ENCODE measurements around the gene DNAH3. TPM values are rescaled to one million over a fixed set of nuclear protein-coding genes. Genes with fewer than 3 reads are reported as not detected.
"Not testable (repeated sequence)": the region's sequence is repeated elsewhere in the genome, so short reads cannot be mapped to it uniquely, and the experiment has no call there.

Gene DNAH3
- not detected in 2 replicates for total RNA-seq (2014; rRNA removed; shearing (Covaris generic))

GRCh38 chr16:21150375-21151001 lies at the start of gene DNAH3:
DNAH3 (minus strand) TSS chr16:21150846; CDS start chr16:21150319, 527 bp downstream.
- in situ Hi-C loops (cut with HindIII; ENCODE audit: low sequenced_read_pairs): no loop called here

DNA sequence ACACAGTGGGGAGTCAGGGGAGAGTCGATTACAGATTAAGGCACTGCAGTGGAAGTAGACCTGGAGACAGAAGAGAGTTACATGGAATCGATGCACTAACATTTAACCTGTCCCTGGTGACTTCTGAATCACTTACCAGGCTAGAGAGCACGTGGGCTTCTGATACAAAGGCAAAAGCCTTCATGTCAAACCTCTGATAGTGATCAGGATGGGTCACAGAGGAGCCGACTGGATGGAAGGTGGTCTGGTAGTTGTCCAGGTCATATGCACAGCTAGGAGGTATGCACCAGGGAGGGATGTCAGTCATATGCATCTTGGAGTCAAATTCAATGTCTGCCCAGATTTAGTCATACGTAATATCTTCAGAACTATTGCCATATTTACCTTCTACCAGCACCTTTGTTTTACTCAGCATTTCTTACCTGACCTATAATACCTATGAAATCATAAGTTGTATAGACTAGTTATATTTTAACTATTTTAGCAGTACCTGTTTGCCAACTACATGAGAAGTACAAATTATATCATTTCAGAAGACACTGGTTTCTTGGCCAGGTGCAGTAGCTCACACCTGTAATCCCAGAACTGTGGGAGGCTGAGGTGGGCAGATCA lies 49.1 kb upstream of the DNAH3 start:
- in situ Hi-C loops (cut with HindIII; ENCODE audit: low sequenced_read_pairs): no loop called here

More at GRCh38 chr16:21150375-21151001, at the start of gene DNAH3:
- DNase-seq (ENCODE audit: low spot score): no peak

DNA sequence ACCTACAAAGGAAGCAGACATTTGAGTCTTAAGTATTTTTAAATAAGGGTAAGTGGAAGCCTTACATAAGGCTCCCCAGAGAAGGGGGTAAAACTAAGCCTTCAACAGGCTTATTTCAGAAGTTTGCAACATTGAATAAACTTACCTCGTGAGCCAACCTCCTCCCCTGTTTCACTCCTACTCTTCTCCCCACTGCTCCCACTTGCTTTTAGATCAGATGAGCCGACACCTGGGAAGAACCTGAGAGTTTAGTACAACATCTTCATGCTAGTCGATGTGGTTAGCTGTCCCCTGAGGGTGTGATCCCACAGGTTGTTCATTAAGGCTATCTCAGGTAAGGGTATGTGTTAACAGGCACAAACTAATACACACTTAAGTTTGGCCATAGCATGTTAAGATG lies 47.0 kb upstream of the DNAH3 start:
- in situ Hi-C loops (cut with HindIII; ENCODE audit: low sequenced_read_pairs): no loop called here

More for the DNA sequence above, 49.1 kb upstream of the DNAH3 start:
- DNase-seq (ENCODE audit: low spot score): no peak

DNA sequence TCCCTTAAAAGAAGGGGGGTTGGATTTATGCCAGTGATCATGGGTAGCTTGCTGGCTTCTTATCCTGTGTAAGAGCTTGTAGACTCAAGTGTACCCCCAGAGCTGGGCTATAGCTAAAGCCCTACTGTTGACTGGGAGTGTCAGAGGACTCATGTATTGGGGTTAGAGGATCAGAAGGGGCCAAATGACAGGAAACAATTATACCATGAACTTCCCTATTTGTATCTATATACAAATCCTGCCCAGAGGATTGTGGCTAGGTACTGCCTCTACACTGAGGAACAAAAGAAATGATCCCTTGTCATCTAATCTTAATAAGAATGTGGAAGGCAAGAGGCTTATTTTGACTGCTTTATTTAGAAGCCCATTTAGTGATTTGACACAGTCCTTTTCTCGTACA lies 46.5 kb upstream of the DNAH3 start:
- in situ Hi-C loops (cut with HindIII; ENCODE audit: low sequenced_read_pairs): no loop called here
- DNase-seq (ENCODE audit: low spot score): no peak

More for the DNA sequence above, 47.0 kb upstream of the DNAH3 start:
- no peak for DNase-seq (ENCODE audit: low spot score)

GRCh38 chr16:21195330-21195729 lies 44.7 kb upstream of the DNAH3 start:
- DNase-seq (ENCODE audit: low spot score); in situ Hi-C loops (cut with HindIII; ENCODE audit: low sequenced_read_pairs): not testable (repeated sequence)

- in situ Hi-C loops (cut with HindIII; ENCODE audit: low sequenced_read_pairs): no loop called here
- DNase-seq (ENCODE audit: low spot score): no peak
Observed at GRCh38 chr16:21194771-21195301, 44.2 kb upstream of the DNAH3 start.

GRCh38 chr16:21192991-21193390 lies 42.3 kb upstream of the DNAH3 start:
- no peak for DNase-seq (ENCODE audit: low spot score)
- in situ Hi-C loops (cut with HindIII; ENCODE audit: low sequenced_read_pairs): no loop called here

DNA sequence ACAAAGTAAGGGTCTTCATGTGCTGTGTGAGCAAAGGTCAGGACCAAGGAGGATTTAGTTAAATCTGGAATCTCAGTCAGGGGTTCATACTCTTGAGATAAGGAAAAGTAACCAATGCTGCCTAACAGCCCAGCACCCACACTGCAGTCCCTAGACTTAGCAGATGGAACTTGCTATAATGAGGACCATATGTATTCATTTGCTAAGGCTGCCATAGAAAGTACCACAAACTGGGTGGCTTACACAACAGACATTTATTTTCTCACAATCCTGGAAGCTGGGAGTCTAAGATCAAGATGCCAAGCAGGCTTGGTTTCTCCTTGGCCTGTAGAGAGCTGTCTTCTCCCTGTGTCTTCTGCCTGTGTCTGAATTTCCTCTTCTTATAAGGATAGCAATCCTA lies 40.0 kb upstream of the DNAH3 start:
- in situ Hi-C loops (cut with HindIII; ENCODE audit: low sequenced_read_pairs): no loop called here

GRCh38 chr16:21190013-21190412 lies 39.4 kb upstream of the DNAH3 start:
- no peak for DNase-seq (ENCODE audit: low spot score)
- in situ Hi-C loops (cut with HindIII; ENCODE audit: low sequenced_read_pairs): no loop called here

More for the DNA sequence above, 40.0 kb upstream of the DNAH3 start:
- no peak for DNase-seq (ENCODE audit: low spot score)

DNA sequence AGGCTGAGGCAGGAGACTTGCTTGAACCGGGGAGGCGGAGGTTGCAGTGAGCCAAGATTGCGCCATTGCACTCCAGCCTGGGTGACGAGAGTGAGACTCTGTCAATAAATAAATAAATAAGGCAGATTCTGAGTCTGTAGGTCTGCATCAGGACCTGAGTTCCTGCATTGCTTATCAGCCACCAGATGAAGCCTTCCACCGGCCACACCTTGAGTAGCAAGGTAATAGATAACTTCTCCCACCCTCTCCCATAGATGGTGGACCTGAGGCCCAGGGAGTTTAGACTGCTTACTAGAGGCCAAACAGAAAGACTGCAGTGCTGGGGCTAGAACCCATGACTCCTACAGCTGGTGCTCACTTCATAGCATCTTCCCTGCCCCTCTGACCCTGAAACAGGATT lies 38.7 kb upstream of the DNAH3 start:
- in situ Hi-C loops (cut with HindIII; ENCODE audit: low sequenced_read_pairs): no loop called here
- DNase-seq (ENCODE audit: low spot score): no peak

GRCh38 chr16:21186326-21186691 lies 35.7 kb upstream of the DNAH3 start:
- no peak for DNase-seq (ENCODE audit: low spot score)
- in situ Hi-C loops (cut with HindIII; ENCODE audit: low sequenced_read_pairs): no loop called here

DNA sequence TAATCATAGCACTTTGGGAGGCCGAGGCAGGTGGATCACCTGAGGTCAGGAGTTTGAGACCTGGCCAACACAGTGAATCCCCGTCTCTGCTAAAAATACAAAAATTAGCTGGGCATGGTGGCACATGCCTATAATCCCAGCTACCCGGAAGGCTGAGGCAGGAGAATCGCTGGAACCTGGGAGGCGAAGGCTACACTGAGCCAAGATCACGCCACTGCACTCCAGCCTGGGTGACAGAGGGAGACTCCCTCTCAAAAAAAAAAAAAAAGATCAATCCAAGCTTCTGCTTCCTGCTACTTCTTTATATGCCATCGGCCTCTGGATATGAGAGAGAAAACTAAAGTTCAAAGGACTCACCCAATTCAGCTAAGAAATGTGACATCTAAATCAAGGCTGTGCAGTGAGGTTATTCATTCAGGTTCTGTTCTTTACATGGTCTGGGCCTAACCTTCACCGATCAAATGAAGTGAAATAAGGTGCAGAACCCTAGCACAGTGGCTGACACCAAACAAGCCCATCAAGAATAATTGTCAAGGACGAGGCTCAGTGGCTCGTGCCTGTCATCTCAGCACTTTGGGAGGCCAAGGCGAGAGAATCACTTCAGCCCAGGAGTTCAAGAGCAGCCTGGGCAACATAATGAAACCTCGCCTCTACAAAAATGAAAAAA lies 35.1 kb upstream of the DNAH3 start:
- in situ Hi-C loops (cut with HindIII; ENCODE audit: low sequenced_read_pairs): no loop called here
- no peak for DNase-seq (ENCODE audit: low spot score)

DNA sequence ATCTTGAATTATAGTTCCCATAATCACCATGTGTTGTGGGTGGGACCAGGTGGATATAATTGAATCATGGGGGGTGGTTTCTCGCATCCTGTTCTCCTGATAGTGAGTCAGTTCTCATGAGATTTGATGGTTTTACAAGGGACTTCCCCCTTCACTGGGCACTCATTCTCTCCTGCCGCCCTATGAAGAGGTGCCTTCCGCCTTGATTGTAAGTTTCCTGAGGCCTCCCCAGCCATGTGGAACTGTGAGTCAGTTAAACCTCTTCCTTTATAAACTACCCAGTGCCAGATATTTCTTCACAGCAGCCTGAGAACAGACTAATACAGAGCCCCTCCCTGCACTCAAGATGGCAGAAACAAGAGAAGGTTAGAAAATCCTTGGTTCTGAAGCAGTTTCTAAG lies 34.2 kb upstream of the DNAH3 start:
- no peak for DNase-seq (ENCODE audit: low spot score)
- in situ Hi-C loops (cut with HindIII; ENCODE audit: low sequenced_read_pairs): no loop called here

- in situ Hi-C loops (cut with HindIII; ENCODE audit: low sequenced_read_pairs): no loop called here
- no peak for DNase-seq (ENCODE audit: low spot score)
Observed at GRCh38 chr16:21183995-21184394, 33.3 kb upstream of the DNAH3 start.

DNA sequence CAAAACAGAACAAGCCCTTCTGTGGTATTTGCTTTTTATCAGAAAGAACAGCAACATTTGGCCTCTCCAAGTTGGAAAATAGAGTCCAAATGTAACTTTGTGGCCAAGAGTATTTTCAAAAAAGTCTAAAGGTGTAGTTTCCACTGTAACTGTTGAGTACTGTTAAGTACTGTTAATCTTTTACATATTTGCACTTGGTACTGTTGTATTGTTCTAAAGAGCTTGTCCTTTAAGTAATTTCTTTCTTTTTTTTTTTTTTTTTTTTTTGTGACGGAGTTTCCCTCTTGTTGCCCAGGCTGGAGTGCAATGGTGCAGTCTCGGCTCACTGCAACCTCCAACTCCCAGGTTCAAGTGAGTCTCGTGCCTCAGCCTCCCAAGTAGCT lies 29.3 kb upstream of the DNAH3 start:
- DNase-seq (ENCODE audit: low spot score): no peak
- in situ Hi-C loops (cut with HindIII; ENCODE audit: low sequenced_read_pairs): no loop called here

DNA sequence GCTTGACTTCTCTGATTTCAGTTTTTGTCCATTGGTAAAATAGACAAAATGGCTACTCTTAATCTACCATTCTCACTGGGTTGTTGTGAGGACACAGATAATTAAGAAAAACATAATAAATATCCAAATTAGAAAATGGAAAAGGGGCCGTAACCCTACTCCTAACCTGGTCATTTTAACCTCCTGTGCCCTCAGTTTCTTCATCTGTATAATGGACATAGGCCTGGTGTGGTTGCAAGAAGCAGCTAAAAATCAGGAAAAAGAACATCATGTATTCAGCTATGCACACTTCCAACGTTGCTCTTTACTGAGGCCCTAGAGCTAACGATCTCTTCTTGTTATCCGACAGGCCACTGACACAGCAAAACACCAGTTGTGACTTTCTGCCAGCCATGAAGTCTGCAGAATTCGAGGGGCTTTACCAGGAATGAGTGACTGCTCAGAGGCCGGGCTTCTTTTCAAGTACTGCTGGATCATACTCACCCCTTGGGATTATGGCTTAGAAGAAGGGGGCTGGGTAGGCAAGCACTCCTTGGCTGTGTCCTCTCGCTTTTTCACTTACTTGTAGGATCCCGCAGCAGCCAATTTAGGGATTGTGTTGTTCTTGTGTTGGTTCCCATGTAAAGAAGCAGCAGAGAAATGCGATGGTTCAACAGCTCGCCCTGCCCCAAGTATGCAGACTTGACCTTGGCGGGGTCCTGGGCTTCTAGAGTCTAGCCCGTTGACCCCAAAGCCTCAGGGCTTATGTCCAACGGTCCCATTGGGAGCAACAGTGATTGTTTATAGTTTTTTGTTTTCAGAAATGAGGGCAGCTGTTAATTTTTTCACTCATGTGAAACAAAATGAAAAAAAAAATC lies 28.7 kb upstream of the DNAH3 start:
- DNase-seq (ENCODE audit: low spot score): no peak
- in situ Hi-C loops (cut with HindIII; ENCODE audit: low sequenced_read_pairs): no loop called here

GRCh38 chr16:21175397-21175796 lies 24.8 kb upstream of the DNAH3 start:
- no peak for DNase-seq (ENCODE audit: low spot score)
- in situ Hi-C loops (cut with HindIII; ENCODE audit: low sequenced_read_pairs): no loop called here

DNA sequence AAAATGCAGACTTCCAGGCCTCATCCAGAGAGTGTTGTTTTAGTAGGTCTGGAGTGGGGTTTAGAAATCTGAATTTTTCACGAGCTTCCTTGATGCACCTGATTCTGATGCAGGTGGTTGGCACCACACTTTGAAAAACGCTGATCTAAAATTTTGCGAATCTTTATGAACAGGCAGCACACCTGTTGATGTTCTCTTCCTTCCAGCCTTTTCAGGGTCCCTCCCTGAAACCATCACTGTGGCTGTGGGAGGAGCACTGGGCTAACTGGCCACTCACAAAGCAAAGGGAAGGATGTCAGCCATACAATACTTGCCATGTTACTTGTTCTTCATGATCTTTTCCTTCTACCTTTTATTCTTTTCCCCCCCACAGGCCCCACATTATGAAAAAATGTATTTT lies 22.0 kb upstream of the DNAH3 start:
- no peak for DNase-seq (ENCODE audit: low spot score)
- in situ Hi-C loops (cut with HindIII; ENCODE audit: low sequenced_read_pairs): no loop called here

GRCh38 chr16:21170116-21170515 lies 19.5 kb upstream of the DNAH3 start:
- in situ Hi-C loops (cut with HindIII; ENCODE audit: low sequenced_read_pairs); DNase-seq (ENCODE audit: low spot score): not testable (repeated sequence)

Measured in G401 (cell line).